ENCODE data around the gene KCNE3. TPM values are rescaled to one million over a fixed set of nuclear protein-coding genes. Genes with fewer than 3 reads are reported as not detected.

The KCNE3 gene
- total RNA-seq, 3 donors from 2014 or later (not counting 1 experiment from before 2014, with no cell fraction given) = 0.82 to 3.6 (median 1.3) TPM

- H3K9me3 ChIP-seq (ENCODE audit: control insufficient read depth, insufficient read depth, low read length) = no peaks in the 10 kb centered on the region
- H3K27me3 Mint-ChIP-seq (ENCODE audit: low read depth in 2 of 2) = peaks cover 6 to 10% of the 10 kb centered on the region in 2 donors
- no peak overlapping the region for H3K27ac Mint-ChIP-seq
- no peak overlapping the region for H3K27ac ChIP-seq (ENCODE audit: low read length)
- intact Hi-C loops (cut with micrococcal nuclease) = no loop called here
- no peak overlapping the region for H3K4me3 ChIP-seq (ENCODE audit: low read length)
- no peaks in the 10 kb centered on the region for H3K36me3 Mint-ChIP-seq
- peaks cover 4% of the 10 kb centered on the region for H3K27me3 ChIP-seq (ENCODE audit: control insufficient read depth, insufficient read depth, low read length)
- ATAC-seq (no peak), DNase-seq (no peak)
- H3K36me3 ChIP-seq (ENCODE audit: control insufficient read depth, insufficient read depth, low read length) = no peaks in the 10 kb centered on the region
- 0% methylated on average over 1 of the region's 1 CpG for whole genome bisulfite sequencing (ENCODE audit: insufficient coverage)
- no peaks in the 10 kb centered on the region for H3K4me1 Mint-ChIP-seq
- H3K9me3 Mint-ChIP-seq = no peaks in the 10 kb centered on the region
- no peak for TF ChIP-seq CTCF (IDR thresholded peaks at IDR 0.05)
- H3K4me1 ChIP-seq (ENCODE audit: control insufficient read depth, insufficient read depth, low read length) = no peaks in the 10 kb centered on the region
- H3K4me3 Mint-ChIP-seq = no peak overlapping the region
These were observed 12.4 kb upstream of the KCNE3 start for GRCh38 chr11:74479732-74480123.

GRCh38 chr11:74478877-74479731 is 11.8 kb upstream of the KCNE3 start:
- Histone ChIP-seq H3K4me1 (ENCODE audit: control insufficient read depth, insufficient read depth, low read length) (no peaks in the 10 kb centered on the region), H3K4me3 (ENCODE audit: low read length) (no peak overlapping the region), H3K9me3 (ENCODE audit: control insufficient read depth, insufficient read depth, low read length) (no peaks in the 10 kb centered on the region), H3K36me3 (ENCODE audit: control insufficient read depth, insufficient read depth, low read length) (no peaks in the 10 kb centered on the region), H3K27ac (ENCODE audit: low read length) (no peak overlapping the region), H3K27me3 (ENCODE audit: control insufficient read depth, insufficient read depth, low read length) (peaks cover 4% of the 10 kb centered on the region)
- Mint-ChIP-seq H3K27me3 (ENCODE audit: low read depth in 2 of 2) (peaks cover 6 to 10% of the 10 kb centered on the region in 2 donors), H3K27ac (no peak overlapping the region), H3K9me3 (no peaks in the 10 kb centered on the region), H3K4me3 (no peak overlapping the region), H3K36me3 (no peaks in the 10 kb centered on the region), H3K4me1 (no peaks in the 10 kb centered on the region)
- DNase-seq = no peak
- ATAC-seq = no peak
- intact Hi-C loops (cut with micrococcal nuclease) = no loop called here
- 86% methylated on average over 10 of the region's 10 CpGs for WGBS (ENCODE audit: insufficient coverage)
- TF ChIP-seq CTCF (IDR thresholded peaks at IDR 0.05) = no peak

- H3K36me3 Mint-ChIP-seq = no peaks in the 10 kb centered on the region
- H3K9me3 Mint-ChIP-seq = no peaks in the 10 kb centered on the region
- DNase-seq = no peak
- WGBS (ENCODE audit: insufficient coverage) = 87% methylated on average over 2 of the region's 2 CpGs
- H3K27ac Mint-ChIP-seq = no peak overlapping the region
- H3K4me1 Mint-ChIP-seq = no peaks in the 10 kb centered on the region
- H3K36me3 ChIP-seq (ENCODE audit: control insufficient read depth, insufficient read depth, low read length) = no peaks in the 10 kb centered on the region
- no peaks in the 10 kb centered on the region for H3K9me3 ChIP-seq (ENCODE audit: control insufficient read depth, insufficient read depth, low read length)
- peaks cover 4% of the 10 kb centered on the region for H3K27me3 ChIP-seq (ENCODE audit: control insufficient read depth, insufficient read depth, low read length)
- no peak overlapping the region for H3K4me3 Mint-ChIP-seq
- no peak for TF ChIP-seq CTCF (IDR thresholded peaks at IDR 0.05)
- H3K27me3 Mint-ChIP-seq (ENCODE audit: low read depth in 2 of 2) = peaks cover 9 to 20% of the 10 kb centered on the region in 2 donors
- H3K27ac ChIP-seq (ENCODE audit: low read length) = no peak overlapping the region
- intact Hi-C loops (cut with micrococcal nuclease) = no loop called here
- no peaks in the 10 kb centered on the region for H3K4me1 ChIP-seq (ENCODE audit: control insufficient read depth, insufficient read depth, low read length)
- no peak overlapping the region for H3K4me3 ChIP-seq (ENCODE audit: low read length)
- no peak for ATAC-seq
These were observed 9.2 kb upstream of the KCNE3 start for GRCh38 chr11:74476536-74476935.

All from natural killer cell (primary cell).